Testis (tissue), 2 donors: Measurements from ENCODE around the gene KRT36.

Source experiments
- POLR2A ChIP-seq: fragments of 450-650 bp; IDR thresholded peaks from one replicate; pipeline ENCODE4 v1.6.1; 2017; ENCODE audit warnings: antibody characterized with exemption, mild to moderate bottlenecking, moderate library complexity
- TF ChIP-seq, protein P1 (sequence below), 3 experiments: fragments of 450-650 bp in 2 of 3; fragments of 200-600 bp in 1 of 3; sonication (generic) in 1 of 3; IDR thresholded peaks; one replicate each; pipeline ENCODE4 v1.5.1; 2016 to 2019; ENCODE audit warnings: antibody characterized with exemption in 3 of 3, mild to moderate bottlenecking in 2 of 3, moderate library complexity in 1 of 3

- TF ChIP-seq, protein P1, sequence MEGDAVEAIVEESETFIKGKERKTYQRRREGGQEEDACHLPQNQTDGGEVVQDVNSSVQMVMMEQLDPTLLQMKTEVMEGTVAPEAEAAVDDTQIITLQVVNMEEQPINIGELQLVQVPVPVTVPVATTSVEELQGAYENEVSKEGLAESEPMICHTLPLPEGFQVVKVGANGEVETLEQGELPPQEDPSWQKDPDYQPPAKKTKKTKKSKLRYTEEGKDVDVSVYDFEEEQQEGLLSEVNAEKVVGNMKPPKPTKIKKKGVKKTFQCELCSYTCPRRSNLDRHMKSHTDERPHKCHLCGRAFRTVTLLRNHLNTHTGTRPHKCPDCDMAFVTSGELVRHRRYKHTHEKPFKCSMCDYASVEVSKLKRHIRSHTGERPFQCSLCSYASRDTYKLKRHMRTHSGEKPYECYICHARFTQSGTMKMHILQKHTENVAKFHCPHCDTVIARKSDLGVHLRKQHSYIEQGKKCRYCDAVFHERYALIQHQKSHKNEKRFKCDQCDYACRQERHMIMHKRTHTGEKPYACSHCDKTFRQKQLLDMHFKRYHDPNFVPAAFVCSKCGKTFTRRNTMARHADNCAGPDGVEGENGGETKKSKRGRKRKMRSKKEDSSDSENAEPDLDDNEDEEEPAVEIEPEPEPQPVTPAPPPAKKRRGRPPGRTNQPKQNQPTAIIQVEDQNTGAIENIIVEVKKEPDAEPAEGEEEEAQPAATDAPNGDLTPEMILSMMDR (IDR thresholded peaks at IDR 0.05), result no peak
- TF ChIP-seq POLR2A, result no peak
Measured at GRCh38 chr17:41505809-41506767, 16.4 kb upstream of the KRT36 start.
